ENCODE measurements around the gene LIPT2.
A peak's percentile ranks its signal among the peaks of the same experiment; 100 is the strongest.

LIPT2 gene

DNA sequence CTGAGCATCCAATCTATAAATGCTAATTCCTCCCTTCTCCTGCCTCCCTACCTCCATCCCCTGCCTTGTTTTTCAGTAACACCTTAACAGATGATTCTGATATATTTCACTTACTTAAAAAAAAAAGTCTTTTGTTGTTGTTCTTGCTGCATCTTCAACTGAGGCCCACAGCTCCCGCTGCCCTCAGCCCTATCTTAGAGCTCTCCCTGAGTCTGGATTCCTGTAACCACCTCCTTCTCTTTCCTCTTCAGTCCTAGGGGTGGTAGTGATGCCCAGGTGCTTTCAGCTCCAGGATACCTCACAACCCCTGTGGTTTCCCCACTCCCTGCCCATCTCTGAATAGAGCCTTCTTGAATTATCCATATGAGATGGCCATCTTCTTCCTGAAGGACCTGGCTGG, 22.5 kb downstream of the LIPT2 start:
- Histone ChIP-seq H3K9ac (ENCODE audit: low read length) (no peak overlapping the region), H3K4me3 (ENCODE audit: low read length) (no peak overlapping the region), H3K27me3 (ENCODE audit: control insufficient read depth, insufficient read depth, low read length) (no peaks in the 10 kb centered on the region), H3K36me3 (ENCODE audit: control insufficient read depth, insufficient read depth, low read length) (no peaks in the 10 kb centered on the region), H3K9me3 (ENCODE audit: control insufficient read depth, low read length) (no peaks in the 10 kb centered on the region), H3K4me1 (ENCODE audit: control insufficient read depth, insufficient read depth, low read length) (peaks cover 5% of the 10 kb centered on the region)

DNA sequence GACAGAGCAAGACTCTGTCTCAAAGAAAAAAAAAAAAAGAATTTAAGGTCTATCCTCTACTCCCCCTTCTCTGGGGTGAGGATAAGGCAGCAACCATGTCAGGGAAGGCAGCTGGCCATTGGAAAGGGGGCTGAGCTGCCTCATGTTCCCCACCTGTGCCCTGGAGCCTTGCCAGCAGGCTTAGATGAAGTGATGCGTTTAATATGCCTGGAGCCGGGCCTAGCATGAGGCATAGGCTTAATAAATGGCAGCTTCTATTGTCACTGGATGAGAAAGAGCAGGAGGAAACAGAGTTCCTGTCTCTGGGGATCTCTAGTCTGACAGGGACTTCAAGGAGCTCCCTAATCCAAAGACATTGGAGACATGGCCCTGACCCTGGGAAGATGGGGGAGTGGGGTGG, 23.0 kb downstream of the LIPT2 start:
- Histone ChIP-seq H3K4me1 (ENCODE audit: control insufficient read depth, insufficient read depth, low read length) (peaks cover 10% of the 10 kb centered on the region), H3K36me3 (ENCODE audit: control insufficient read depth, insufficient read depth, low read length) (no peaks in the 10 kb centered on the region), H3K9me3 (ENCODE audit: control insufficient read depth, low read length) (no peaks in the 10 kb centered on the region), H3K27me3 (ENCODE audit: control insufficient read depth, insufficient read depth, low read length) (no peaks in the 10 kb centered on the region), H3K9ac (ENCODE audit: low read length) (no peak overlapping the region), H3K4me3 (ENCODE audit: low read length) (no peak overlapping the region)

DNA sequence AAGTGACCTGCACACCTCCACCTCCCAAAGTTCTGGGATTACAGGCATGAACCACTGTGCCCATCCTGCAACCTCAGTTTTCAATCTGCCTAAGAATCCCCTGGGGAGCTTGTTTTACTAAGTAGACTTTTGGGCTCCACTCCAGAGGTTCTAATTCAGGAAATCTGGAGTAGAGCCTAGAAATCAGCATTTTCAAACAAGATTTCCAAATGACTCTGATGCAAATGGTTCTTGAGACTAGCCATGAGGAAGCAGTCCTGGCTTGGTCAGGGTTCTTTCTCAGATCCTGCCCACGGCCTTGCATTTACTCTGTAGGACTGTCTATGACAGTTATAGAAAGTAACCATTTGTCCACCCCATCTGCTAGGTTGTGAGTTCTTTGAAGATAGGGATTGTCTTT, 24.6 kb downstream of the LIPT2 start:
- H3K4me3 ChIP-seq (ENCODE audit: low read length), result no peak overlapping the region
- H3K4me1 ChIP-seq (ENCODE audit: control insufficient read depth, insufficient read depth, low read length), result peaks cover 24% of the 10 kb centered on the region
- no peaks in the 10 kb centered on the region for H3K27me3 ChIP-seq (ENCODE audit: control insufficient read depth, insufficient read depth, low read length)
- H3K9me3 ChIP-seq (ENCODE audit: control insufficient read depth, low read length), result no peaks in the 10 kb centered on the region
- no peak overlapping the region for H3K9ac ChIP-seq (ENCODE audit: low read length)
- H3K36me3 ChIP-seq (ENCODE audit: control insufficient read depth, insufficient read depth, low read length), result no peaks in the 10 kb centered on the region

- Histone ChIP-seq H3K9ac (ENCODE audit: low read length) (no peak overlapping the region), H3K27me3 (ENCODE audit: control insufficient read depth, insufficient read depth, low read length) (no peaks in the 10 kb centered on the region), H3K4me1 (ENCODE audit: control insufficient read depth, insufficient read depth, low read length) (peaks cover 28% of the 10 kb centered on the region), H3K9me3 (ENCODE audit: control insufficient read depth, low read length) (no peaks in the 10 kb centered on the region), H3K4me3 (ENCODE audit: low read length) (no peak overlapping the region), H3K36me3 (ENCODE audit: control insufficient read depth, insufficient read depth, low read length) (no peaks in the 10 kb centered on the region)
These were observed 25.0 kb downstream of the LIPT2 start for GRCh38 chr11:74468521-74468920.

DNA sequence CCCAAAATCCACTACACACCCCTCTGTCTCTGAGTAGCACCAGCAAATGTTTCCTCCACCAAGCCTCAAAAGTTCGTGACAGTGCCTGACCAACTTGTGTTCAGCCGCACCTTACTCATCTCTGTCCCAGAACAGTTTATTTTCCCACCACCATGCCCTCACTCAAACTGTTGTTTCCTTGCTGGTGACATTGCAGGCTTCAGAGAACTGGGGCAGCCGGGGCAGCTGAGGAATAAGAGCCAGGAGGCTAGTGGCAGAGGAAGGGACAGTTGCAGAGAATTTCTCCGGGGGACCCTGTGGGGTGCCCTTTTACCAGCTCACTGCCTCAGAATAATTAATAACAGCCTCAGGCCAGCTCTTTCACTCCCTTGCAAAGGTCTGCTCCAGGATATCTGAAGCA, 25.5 kb downstream of the LIPT2 start:
- H3K4me3 ChIP-seq (ENCODE audit: low read length), result no peak overlapping the region
- H3K9ac ChIP-seq (ENCODE audit: low read length), result peak overlapping the region; percentile 56

GRCh38 chr11:74466916-74467885, 26.3 kb downstream of the LIPT2 start, which contains the start of gene KCNE3:
KCNE3 (minus strand) TSS chr11:74467549; CDS start chr11:74457563, 9,986 bp downstream.
- peaks cover 42% of the 10 kb centered on the region for H3K4me1 ChIP-seq (ENCODE audit: control insufficient read depth, insufficient read depth, low read length)
- H3K9me3 ChIP-seq (ENCODE audit: control insufficient read depth, low read length), result no peaks in the 10 kb centered on the region
- H3K4me3 ChIP-seq (ENCODE audit: low read length), result peak within 1 kb of the TSS; percentile 44
- H3K36me3 ChIP-seq (ENCODE audit: control insufficient read depth, insufficient read depth, low read length), result no peaks in the 10 kb centered on the region
- H3K9ac ChIP-seq (ENCODE audit: low read length), result peak within 1 kb of the TSS; percentile 56
- no peaks in the 10 kb centered on the region for H3K27me3 ChIP-seq (ENCODE audit: control insufficient read depth, insufficient read depth, low read length)

More for the DNA sequence above, 25.5 kb downstream of the LIPT2 start:
- Histone ChIP-seq H3K27me3 (ENCODE audit: control insufficient read depth, insufficient read depth, low read length) (no peaks in the 10 kb centered on the region), H3K36me3 (ENCODE audit: control insufficient read depth, insufficient read depth, low read length) (no peaks in the 10 kb centered on the region), H3K9me3 (ENCODE audit: control insufficient read depth, low read length) (no peaks in the 10 kb centered on the region), H3K4me1 (ENCODE audit: control insufficient read depth, insufficient read depth, low read length) (peaks cover 33% of the 10 kb centered on the region)

- Histone ChIP-seq H3K9ac (ENCODE audit: low read length) (no peak overlapping the region), H3K4me3 (ENCODE audit: low read length) (peak overlapping the region; percentile 44), H3K4me1 (ENCODE audit: control insufficient read depth, insufficient read depth, low read length) (peaks cover 56% of the 10 kb centered on the region), H3K27me3 (ENCODE audit: control insufficient read depth, insufficient read depth, low read length) (no peaks in the 10 kb centered on the region), H3K36me3 (ENCODE audit: control insufficient read depth, insufficient read depth, low read length) (no peaks in the 10 kb centered on the region), H3K9me3 (ENCODE audit: control insufficient read depth, low read length) (no peaks in the 10 kb centered on the region)
These were observed 28.2 kb downstream of the LIPT2 start for GRCh38 chr11:74465291-74465708.

GRCh38 chr11:74464746-74465145, 28.8 kb downstream of the LIPT2 start:
- Histone ChIP-seq H3K9me3 (ENCODE audit: control insufficient read depth, low read length) (no peaks in the 10 kb centered on the region), H3K9ac (ENCODE audit: low read length) (no peak overlapping the region), H3K36me3 (ENCODE audit: control insufficient read depth, insufficient read depth, low read length) (no peaks in the 10 kb centered on the region), H3K4me1 (ENCODE audit: control insufficient read depth, insufficient read depth, low read length) (peaks cover 59% of the 10 kb centered on the region), H3K27me3 (ENCODE audit: control insufficient read depth, insufficient read depth, low read length) (no peaks in the 10 kb centered on the region), H3K4me3 (ENCODE audit: low read length) (peak overlapping the region; percentile 2)

DNA sequence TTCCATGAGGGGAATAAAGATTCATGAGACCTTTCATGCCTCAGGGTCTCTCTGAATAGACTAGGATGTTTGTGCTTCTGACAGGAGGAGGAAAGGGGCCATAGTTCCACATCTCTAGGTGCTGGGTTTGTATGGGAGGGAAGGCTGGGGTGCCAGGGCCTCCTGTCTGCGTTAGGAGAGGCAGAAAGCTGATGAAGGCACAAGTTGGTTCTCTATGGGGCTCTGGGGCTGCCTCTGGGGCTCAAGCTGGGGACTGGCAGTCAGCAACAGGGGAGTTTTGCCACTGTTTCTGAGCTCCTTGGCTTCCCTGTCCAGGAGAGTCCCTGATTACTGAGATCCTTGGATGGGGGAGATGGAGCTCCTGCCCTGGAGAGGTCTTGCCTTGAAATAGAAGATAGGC, 30.3 kb downstream of the LIPT2 start:
- Histone ChIP-seq H3K27me3 (ENCODE audit: control insufficient read depth, insufficient read depth, low read length) (no peaks in the 10 kb centered on the region), H3K9me3 (ENCODE audit: control insufficient read depth, low read length) (no peaks in the 10 kb centered on the region), H3K4me1 (ENCODE audit: control insufficient read depth, insufficient read depth, low read length) (peaks cover 62% of the 10 kb centered on the region), H3K36me3 (ENCODE audit: control insufficient read depth, insufficient read depth, low read length) (no peaks in the 10 kb centered on the region), H3K9ac (ENCODE audit: low read length) (peak overlapping the region; percentile 9), H3K4me3 (ENCODE audit: low read length) (no peak overlapping the region)

DNA sequence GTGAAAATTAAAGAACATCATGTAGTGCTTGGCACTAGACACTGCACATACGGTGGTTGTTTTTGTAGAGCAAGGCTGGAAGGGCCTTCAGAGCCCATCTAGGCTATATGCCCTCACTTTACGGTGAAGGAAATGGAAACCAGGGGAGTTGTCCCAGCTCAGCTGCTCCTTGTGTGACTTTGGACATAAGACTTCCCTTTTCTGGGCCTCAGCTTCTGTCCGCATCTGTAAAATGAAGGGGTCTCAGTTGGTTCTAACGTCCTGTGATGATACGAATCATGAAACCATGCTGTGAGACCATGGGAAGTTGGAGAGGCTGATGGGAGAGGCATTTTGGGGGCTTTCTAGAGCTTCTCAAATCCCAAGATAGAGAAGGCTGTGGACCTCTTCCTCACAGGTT, 30.9 kb downstream of the LIPT2 start:
- Histone ChIP-seq H3K9me3 (ENCODE audit: control insufficient read depth, low read length) (no peaks in the 10 kb centered on the region), H3K36me3 (ENCODE audit: control insufficient read depth, insufficient read depth, low read length) (no peaks in the 10 kb centered on the region), H3K4me1 (ENCODE audit: control insufficient read depth, insufficient read depth, low read length) (peaks cover 62% of the 10 kb centered on the region), H3K9ac (ENCODE audit: low read length) (peak overlapping the region; percentile 9), H3K27me3 (ENCODE audit: control insufficient read depth, insufficient read depth, low read length) (no peaks in the 10 kb centered on the region), H3K4me3 (ENCODE audit: low read length) (no peak overlapping the region)

DNA sequence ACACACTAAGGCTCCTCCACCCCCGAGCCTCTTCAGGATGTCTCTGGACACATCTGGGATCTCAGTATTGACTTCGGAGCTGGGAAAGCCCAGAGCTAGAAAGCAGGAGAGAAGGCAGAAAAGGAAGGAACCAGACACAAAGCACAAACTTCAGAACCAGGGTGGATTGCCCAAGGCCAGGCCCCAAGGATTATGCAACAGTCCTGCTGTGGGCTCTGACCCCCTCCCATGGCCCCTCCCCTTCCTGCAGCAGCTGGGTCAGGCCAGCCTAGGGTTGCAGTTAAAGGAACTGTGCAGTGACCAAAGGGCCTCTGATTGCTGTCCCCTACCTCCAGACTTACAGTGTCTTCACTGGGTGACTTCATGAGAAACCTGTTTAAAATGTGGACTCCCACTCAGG, 31.5 kb downstream of the LIPT2 start:
- Histone ChIP-seq H3K36me3 (ENCODE audit: control insufficient read depth, insufficient read depth, low read length) (peaks cover 5% of the 10 kb centered on the region), H3K9ac (ENCODE audit: low read length) (peak overlapping the region; percentile 51), H3K27me3 (ENCODE audit: control insufficient read depth, insufficient read depth, low read length) (no peaks in the 10 kb centered on the region), H3K4me1 (ENCODE audit: control insufficient read depth, insufficient read depth, low read length) (peaks cover 62% of the 10 kb centered on the region), H3K9me3 (ENCODE audit: control insufficient read depth, low read length) (no peaks in the 10 kb centered on the region), H3K4me3 (ENCODE audit: low read length) (no peak overlapping the region)

- H3K4me3 ChIP-seq (ENCODE audit: low read length), result no peak overlapping the region
- H3K9ac ChIP-seq (ENCODE audit: low read length), result no peak overlapping the region
- peaks cover 5% of the 10 kb centered on the region for H3K36me3 ChIP-seq (ENCODE audit: control insufficient read depth, insufficient read depth, low read length)
- peaks cover 53% of the 10 kb centered on the region for H3K4me1 ChIP-seq (ENCODE audit: control insufficient read depth, insufficient read depth, low read length)
- no peaks in the 10 kb centered on the region for H3K27me3 ChIP-seq (ENCODE audit: control insufficient read depth, insufficient read depth, low read length)
- no peaks in the 10 kb centered on the region for H3K9me3 ChIP-seq (ENCODE audit: control insufficient read depth, low read length)
These were observed 32.9 kb downstream of the LIPT2 start for GRCh38 chr11:74460481-74461154.
